ENCODE data around the gene PLXDC1.

Gene PLXDC1

DNA sequence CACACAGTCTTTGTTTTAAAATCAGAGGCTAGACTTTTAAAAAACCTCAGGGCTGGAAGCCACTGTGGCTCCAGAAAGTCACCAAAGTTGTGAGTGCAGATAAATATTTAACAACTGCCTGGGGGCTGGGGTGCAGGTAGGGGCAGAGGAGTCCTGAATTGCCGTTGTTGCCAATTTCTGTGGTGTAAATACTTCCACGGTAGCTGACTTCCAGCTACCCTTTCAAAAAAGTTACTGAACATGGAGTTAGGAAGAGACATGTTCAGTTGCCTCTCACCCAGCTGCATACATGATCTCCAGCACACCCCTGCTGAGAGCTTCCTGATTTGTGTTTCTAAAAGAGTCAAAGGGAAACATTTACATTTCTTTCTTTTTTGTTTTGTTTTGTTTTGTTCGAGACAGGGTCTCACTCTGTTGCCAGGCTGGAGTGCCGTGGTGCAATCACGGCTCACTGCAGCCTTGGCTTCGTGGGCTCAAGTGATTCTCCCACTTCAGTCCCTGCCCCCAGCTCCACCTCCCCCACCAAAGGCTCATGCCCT lies 58.7 kb downstream of the PLXDC1 start:
- no peak overlapping the region for H3K4me3 ChIP-seq
- H3K9me3 ChIP-seq = no peaks in the 10 kb centered on the region
- no peak for DNase-seq
- H3K36me3 ChIP-seq = no peaks in the 10 kb centered on the region
- intact Hi-C loops (cut with DNase I; ENCODE audit: low total_unique reads) = no loop called here
- no peak overlapping the region for H3K27ac ChIP-seq
- TF ChIP-seq, protein P1, sequence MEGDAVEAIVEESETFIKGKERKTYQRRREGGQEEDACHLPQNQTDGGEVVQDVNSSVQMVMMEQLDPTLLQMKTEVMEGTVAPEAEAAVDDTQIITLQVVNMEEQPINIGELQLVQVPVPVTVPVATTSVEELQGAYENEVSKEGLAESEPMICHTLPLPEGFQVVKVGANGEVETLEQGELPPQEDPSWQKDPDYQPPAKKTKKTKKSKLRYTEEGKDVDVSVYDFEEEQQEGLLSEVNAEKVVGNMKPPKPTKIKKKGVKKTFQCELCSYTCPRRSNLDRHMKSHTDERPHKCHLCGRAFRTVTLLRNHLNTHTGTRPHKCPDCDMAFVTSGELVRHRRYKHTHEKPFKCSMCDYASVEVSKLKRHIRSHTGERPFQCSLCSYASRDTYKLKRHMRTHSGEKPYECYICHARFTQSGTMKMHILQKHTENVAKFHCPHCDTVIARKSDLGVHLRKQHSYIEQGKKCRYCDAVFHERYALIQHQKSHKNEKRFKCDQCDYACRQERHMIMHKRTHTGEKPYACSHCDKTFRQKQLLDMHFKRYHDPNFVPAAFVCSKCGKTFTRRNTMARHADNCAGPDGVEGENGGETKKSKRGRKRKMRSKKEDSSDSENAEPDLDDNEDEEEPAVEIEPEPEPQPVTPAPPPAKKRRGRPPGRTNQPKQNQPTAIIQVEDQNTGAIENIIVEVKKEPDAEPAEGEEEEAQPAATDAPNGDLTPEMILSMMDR (IDR thresholded peaks at IDR 0.05) = no peak
- H3K4me1 ChIP-seq = peaks cover 0 to 19% (median 4%) of the 10 kb centered on the region in 4 donors
- H3K27me3 ChIP-seq = no peaks in the 10 kb centered on the region

DNA sequence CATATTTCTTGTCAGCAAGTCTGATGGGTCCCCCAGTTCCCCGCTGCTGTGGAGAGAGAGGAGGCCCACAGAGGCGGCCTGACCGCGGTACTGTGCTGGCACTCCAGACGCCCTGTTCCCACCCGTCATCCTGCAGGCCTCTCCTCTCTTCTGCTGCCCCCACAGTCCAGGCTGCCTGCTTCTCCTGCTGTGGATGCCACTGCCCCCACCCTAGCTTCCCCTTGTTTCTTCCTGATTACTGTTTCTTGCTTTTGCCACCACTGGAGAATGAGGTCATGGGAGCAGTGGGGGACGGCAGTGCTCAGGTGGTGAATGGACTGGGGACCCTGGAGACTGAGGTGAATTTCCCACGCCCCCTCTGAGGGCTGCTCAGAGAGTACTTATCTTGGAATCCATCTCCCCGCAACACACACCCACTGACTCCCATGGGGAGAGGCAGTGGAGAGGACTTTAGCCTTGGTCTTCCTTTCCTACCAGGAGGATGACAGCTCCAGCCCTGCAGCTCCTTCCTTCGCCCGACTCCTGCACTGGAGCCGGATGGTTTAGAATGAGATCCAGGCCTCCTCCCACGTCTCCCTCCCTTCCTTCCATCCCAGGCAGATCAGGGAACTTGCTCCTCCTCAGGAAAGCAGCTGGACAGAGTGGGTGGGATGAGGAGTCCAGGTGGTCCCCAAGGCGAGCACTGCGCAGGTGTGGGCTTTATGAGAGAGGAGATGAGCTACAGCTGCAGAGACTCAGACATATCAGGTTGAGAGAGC lies 60.4 kb downstream of the PLXDC1 start:
- H3K27me3 ChIP-seq = no peaks in the 10 kb centered on the region
- no peaks in the 10 kb centered on the region for H3K36me3 ChIP-seq
- intact Hi-C loops (cut with DNase I; ENCODE audit: low total_unique reads) = no loop called here
- DNase-seq = no peak
- TF ChIP-seq, protein P1 (IDR thresholded peaks at IDR 0.05) = no peak
- H3K9me3 ChIP-seq = no peaks in the 10 kb centered on the region
- no peak overlapping the region for H3K4me3 ChIP-seq
- peaks cover 0 to 16% (median 4%) of the 10 kb centered on the region in 4 donors for H3K4me1 ChIP-seq
- H3K27ac ChIP-seq = no peak overlapping the region

DNA sequence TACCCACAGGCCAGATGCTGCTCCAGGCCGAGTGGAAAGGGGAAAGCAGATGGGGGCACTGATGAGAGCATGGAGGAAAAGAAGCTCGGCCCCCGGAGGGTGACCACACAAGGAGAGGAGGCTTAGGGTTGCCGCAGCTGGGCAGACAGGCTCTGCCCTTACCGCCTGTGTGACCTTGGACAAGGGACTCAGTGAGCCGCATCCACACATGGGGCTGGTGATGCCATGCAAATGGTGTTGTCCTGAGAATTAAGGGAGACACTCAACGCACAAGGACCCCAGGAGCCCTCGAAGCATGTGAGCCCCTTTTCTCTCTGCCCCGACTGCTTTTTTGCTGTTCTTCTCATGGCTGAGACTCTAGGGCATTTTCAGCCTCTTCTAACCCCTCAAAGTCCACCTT lies 61.0 kb downstream of the PLXDC1 start:
- intact Hi-C loops (cut with DNase I; ENCODE audit: low total_unique reads) = no loop called here
- Histone ChIP-seq H3K27me3 (no peaks in the 10 kb centered on the region), H3K27ac (no peak overlapping the region), H3K36me3 (no peaks in the 10 kb centered on the region), H3K4me3 (no peak overlapping the region), H3K9me3 (no peaks in the 10 kb centered on the region), H3K4me1 (peaks cover 0 to 9% (median 4%) of the 10 kb centered on the region in 4 donors)
- DNase-seq = no peak
- TF ChIP-seq, protein P1 (IDR thresholded peaks at IDR 0.05) = no peak

DNA sequence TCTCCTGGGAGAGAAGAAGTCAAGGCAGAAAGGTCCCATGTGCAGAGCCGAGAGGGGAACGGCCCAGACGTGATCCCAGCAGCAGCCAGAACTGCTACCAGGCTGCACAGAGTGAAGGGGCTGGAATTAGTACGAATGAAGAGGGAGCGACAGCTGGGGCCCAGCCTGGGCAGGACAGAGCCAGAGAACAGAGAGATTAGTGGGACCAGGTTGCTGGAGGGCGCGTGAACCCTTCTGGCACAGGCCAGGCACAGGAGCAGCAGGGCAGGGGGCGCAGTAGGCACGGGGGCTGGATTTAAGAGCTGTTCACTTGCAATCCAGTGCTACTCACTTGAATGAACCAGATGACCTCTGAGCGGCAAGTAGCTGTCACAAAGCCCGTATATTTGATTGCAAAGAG lies 66.9 kb downstream of the PLXDC1 start:
- no peaks in the 10 kb centered on the region for H3K9me3 ChIP-seq
- no peak overlapping the region for H3K27ac ChIP-seq
- peaks cover 0 to 19% (median 4%) of the 10 kb centered on the region in 4 donors for H3K4me1 ChIP-seq
- H3K27me3 ChIP-seq = no peaks in the 10 kb centered on the region
- no peaks in the 10 kb centered on the region for H3K36me3 ChIP-seq
- intact Hi-C loops (cut with DNase I; ENCODE audit: low total_unique reads) = no loop called here
- H3K4me3 ChIP-seq = no peak overlapping the region
- DNase-seq = no peak
- TF ChIP-seq, protein P1 (IDR thresholded peaks at IDR 0.05) = no peak

DNA sequence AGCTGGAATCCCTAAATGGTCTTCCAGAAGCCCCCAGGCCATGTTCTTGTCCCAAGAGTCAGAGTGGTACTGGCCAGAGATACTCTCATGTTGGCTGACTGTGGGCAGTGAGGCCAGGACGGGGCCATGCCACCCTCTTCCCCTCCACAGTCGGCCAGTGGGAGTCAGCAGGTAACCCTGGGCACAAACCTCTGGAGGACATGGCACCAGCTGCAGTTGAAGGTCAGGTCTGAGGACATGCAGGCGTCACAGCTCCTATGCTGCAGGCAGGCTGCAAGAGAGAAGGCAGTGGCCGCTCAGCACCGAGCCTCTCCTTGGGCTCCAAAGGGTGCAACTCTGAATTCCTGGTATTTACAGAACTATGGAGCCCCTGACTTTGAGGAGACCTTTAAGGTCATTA lies 68.2 kb downstream of the PLXDC1 start:
- no peaks in the 10 kb centered on the region for H3K27me3 ChIP-seq
- intact Hi-C loops (cut with DNase I; ENCODE audit: low total_unique reads) = no loop called here
- TF ChIP-seq, protein P1 (IDR thresholded peaks at IDR 0.05) = no peak
- H3K27ac ChIP-seq = no peak overlapping the region
- DNase-seq = no peak
- H3K4me1 ChIP-seq = peaks cover 0 to 19% (median 4%) of the 10 kb centered on the region in 4 donors
- H3K9me3 ChIP-seq = no peaks in the 10 kb centered on the region
- no peaks in the 10 kb centered on the region for H3K36me3 ChIP-seq
- H3K4me3 ChIP-seq = no peak overlapping the region

All from tibial artery (tissue), 4 donors.